ENCODE measurements around the gene ECHDC3. TPM values are rescaled to one million over a fixed set of nuclear protein-coding genes. Genes with fewer than 3 reads are reported as not detected.

ECHDC3 gene
- total RNA-seq, 1 experiment from 2014 or later = 13.0 TPM

DNA sequence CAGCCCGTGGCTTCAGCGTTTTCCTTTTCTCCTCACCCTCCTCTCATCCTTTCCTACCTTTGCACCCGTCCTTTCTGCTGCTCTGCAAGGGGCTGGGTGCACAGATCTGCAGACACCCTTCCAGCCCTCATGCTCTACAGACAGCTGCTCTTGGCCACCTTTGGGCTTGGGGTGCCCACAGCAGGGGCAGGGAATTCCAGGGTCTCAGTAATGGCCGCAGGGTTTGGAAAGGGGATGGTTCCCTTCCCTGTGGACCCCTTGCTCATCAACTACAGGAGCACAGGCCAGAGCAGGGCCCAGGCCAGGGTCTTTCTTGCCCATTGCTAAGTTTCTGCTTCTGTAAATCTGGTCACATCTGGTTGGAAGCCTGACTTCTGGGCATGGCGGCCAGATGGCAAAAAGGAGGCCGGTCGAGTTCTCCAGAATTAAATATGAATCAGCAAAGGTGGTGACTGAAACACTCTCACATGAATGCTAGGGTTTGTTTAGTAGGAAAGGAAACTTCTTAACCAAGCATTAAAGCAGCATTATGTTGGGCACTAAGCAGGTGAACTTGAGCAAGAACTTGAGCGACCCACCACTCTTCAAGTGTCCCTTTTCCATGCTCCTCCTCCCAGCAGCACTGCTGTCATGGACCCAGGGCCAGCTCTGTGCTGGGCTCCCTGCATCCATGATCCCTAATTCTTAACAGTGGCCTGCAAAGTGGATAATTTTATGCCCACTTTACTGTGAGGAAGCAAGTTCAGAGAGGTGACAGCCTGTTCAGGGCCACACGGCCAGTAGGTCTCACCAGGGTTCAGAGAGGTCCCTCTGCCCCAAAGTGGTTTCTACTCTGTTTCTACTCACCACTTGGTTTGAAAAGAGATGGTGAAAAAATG lies 1.5 kb downstream of the ECHDC3 start (continued):
- TF ChIP-seq ZNF274 (IDR thresholded peaks at IDR 0.05; ENCODE audit: low read depth, low read length) (no peak), JUND (IDR thresholded peaks at IDR 0.05) (no peak), EGR1 (IDR thresholded peaks at IDR 0.05; ENCODE audit: low read depth) (no peak), RAD21 (IDR thresholded peaks at IDR 0.05; ENCODE audit: low read depth) (no peak)

DNA sequence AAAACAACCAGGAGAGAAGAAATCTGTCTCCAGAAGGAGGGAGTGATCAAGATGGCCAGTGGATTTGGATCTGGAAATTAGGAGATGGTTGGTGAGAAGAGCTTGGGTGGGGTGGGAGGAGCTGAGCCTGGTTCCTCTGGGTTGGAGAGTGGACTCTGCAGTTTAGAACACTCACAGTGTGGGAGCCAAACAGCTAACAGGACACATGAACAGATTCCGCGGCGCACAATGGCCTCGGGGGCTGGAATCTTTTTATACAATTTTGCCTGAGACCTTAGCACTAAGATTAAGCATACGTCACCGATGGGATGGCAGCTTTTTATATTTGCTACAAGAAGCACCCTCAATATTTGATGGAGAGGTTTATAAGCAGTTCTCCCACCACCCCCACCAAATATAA lies 2.9 kb downstream of the ECHDC3 start:
- Histone ChIP-seq H3K27me3 (ENCODE audit: insufficient read depth, low read length) (no peaks in the 10 kb centered on the region), H3K4me1 (ENCODE audit: control insufficient read depth in 1 of 2, insufficient read depth in 2 of 2, low read length in 2 of 2) (peaks cover 3 to 13% of the 10 kb centered on the region in 2 experiments; a peak in 2 of 4 replicates), H3K4me2 (ENCODE audit: low read length) (no peak overlapping the region), H3K4me3 (replicated peaks in 1 of 2; ENCODE audit: low read depth in 1 of 2, low read length in 2 of 2) (no peak overlapping the region), H3K36me3 (ENCODE audit: control insufficient read depth in 1 of 2, insufficient read depth in 2 of 2, low read length in 2 of 2) (no peaks in the 10 kb centered on the region), H3K9ac (ENCODE audit: low read length) (no peak overlapping the region), H3K27ac (ENCODE audit: low read depth, low read length) (no peak overlapping the region), H3K9me2 (ENCODE audit: insufficient read depth) (no peaks in the 10 kb centered on the region), H3K9me3 (ENCODE audit: control insufficient read depth in 1 of 2, insufficient read depth in 1 of 2, low read depth in 1 of 2, low read length in 2 of 2) (no peaks in the 10 kb centered on the region), H3K79me2 (ENCODE audit: insufficient read depth, low read length) (0 out of 2 replicates have a peak, but pooled peaks cover 2% of the 10 kb centered on the region), H4K20me1 (ENCODE audit: insufficient read depth) (no peaks in the 10 kb centered on the region), H2AFZ (ENCODE audit: low read depth, low read length, poor library complexity, severe bottlenecking) (no peak overlapping the region)
- DNase-seq (ENCODE audit: low read depth, low spot score) = no peak
- ATAC-seq = no peak
- no TSS peak for BruUV-seq (replicated peaks)
- ChIA-PET POLR2A (no interaction called here), CTCF (no interaction called here), RAD21 (ENCODE audit: low non-redundant PET in 1 of 2, low total read pairs in 2 of 2, uncharacterized antibody in 2 of 2, unreplicated experiment in 2 of 2) (no interaction called here)
- no peak for TF ChIP-seq YY1 (IDR thresholded peaks at IDR 0.05; ENCODE audit: extremely low read depth, insufficient replicate concordance, low read depth, low read length)
- TF ChIP-seq ATF3 (IDR thresholded peaks at IDR 0.05) = no peak
- no peak for TF ChIP-seq ZFX (IDR thresholded peaks at IDR 0.05)
- no peak for TF ChIP-seq SRF (IDR thresholded peaks at IDR 0.05; ENCODE audit: low read depth)
- TF ChIP-seq TCF7L2 (IDR thresholded peaks at IDR 0.05; ENCODE audit: borderline replicate concordance, extremely low read depth, insufficient read depth, insufficient read length) = no peak
- no peak for TF ChIP-seq POLR2AphosphoS5 (IDR thresholded peaks at IDR 0.05; ENCODE audit: low read depth, low read length)
- TF ChIP-seq RAD21 (IDR thresholded peaks at IDR 0.05; ENCODE audit: low read depth) = no peak
- no peak for TF ChIP-seq SIN3A (IDR thresholded peaks at IDR 0.05; ENCODE audit: low read depth)
- TF ChIP-seq, protein P1, sequence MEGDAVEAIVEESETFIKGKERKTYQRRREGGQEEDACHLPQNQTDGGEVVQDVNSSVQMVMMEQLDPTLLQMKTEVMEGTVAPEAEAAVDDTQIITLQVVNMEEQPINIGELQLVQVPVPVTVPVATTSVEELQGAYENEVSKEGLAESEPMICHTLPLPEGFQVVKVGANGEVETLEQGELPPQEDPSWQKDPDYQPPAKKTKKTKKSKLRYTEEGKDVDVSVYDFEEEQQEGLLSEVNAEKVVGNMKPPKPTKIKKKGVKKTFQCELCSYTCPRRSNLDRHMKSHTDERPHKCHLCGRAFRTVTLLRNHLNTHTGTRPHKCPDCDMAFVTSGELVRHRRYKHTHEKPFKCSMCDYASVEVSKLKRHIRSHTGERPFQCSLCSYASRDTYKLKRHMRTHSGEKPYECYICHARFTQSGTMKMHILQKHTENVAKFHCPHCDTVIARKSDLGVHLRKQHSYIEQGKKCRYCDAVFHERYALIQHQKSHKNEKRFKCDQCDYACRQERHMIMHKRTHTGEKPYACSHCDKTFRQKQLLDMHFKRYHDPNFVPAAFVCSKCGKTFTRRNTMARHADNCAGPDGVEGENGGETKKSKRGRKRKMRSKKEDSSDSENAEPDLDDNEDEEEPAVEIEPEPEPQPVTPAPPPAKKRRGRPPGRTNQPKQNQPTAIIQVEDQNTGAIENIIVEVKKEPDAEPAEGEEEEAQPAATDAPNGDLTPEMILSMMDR (IDR thresholded peaks at IDR 0.05 in 2 of 3, conservative IDR thresholded peaks at IDR 0.05 in 1 of 3; ENCODE audit: borderline replicate concordance in 1 of 3, insufficient read depth in 1 of 3, low read depth in 2 of 3, low read length in 2 of 3) = no peak
- no peak for TF ChIP-seq EZH2phosphoT487 (IDR thresholded peaks at IDR 0.05; ENCODE audit: borderline replicate concordance)
- no peak for TF ChIP-seq REST (IDR thresholded peaks at IDR 0.05; ENCODE audit: low read depth)
- no peak for TF ChIP-seq ELF1 (IDR thresholded peaks at IDR 0.05; ENCODE audit: borderline replicate concordance, low read depth)
- TF ChIP-seq EZH2 (IDR thresholded peaks at IDR 0.05) = no peak
- intact Hi-C loops (cut with micrococcal nuclease) = no loop called here
